CD4-positive, alpha-beta T cell (primary cell): Measurements from ENCODE around the gene TOX3. TPM values are rescaled to one million over a fixed set of nuclear protein-coding genes. Genes with fewer than 3 reads are reported as not detected.

Source experiments
- ATAC-seq: fragments of 200-7000 bp; cut with Tn5 transposase; one replicate; pipeline ENCODE4 v1.10.0; 2022; ENCODE audit warnings: mild to moderate bottlenecking; ENCODE audit not compliant: poor library complexity
- CTCF ChIA-PET: fragments of 350-600 bp; sonication (Branson Sonifier 250); formaldehyde crosslinking; loops from one replicate; lab custom pipeline; 2021; ENCODE audit warnings: antibody characterized with exemption, inconsistent platforms; lab: Charles Lee
- POLR2A ChIA-PET: fragments of 350-600 bp; sonication (Branson Sonifier 250); formaldehyde crosslinking; loops from one replicate; lab custom pipeline; 2021; ENCODE audit warnings: antibody characterized with exemption, inconsistent platforms; lab: Charles Lee
- DNase-seq, 14 experiments: peaks; one replicate each; pipeline ENCODE4 v3.0.0-alpha.2; 2013 to 2020; ENCODE audit warnings: mixed read lengths in 2 of 14
- H3K27ac ChIP-seq, 2 donors: one replicate each; pipeline versions ENCODE4 v1.5.1 to v1.7.0; 2013; ENCODE audit warnings: low read length in 2 of 2, low read depth in 1 of 2, mild to moderate bottlenecking in 1 of 2
- H3K27me3 ChIP-seq, 2 experiments: 1 replicate in 1 of 2; 2 replicates in 1 of 2; pipeline versions ENCODE4 v1.6.1 to v1.7.0; 2013; ENCODE audit warnings: low read length in 2 of 2, control low read depth in 1 of 2, mild to moderate bottlenecking in 1 of 2, moderate library complexity in 1 of 2; ENCODE audit not compliant: insufficient read depth in 2 of 2, control insufficient read depth in 1 of 2
- H3K36me3 ChIP-seq: one replicate; pipeline ENCODE4 v1.6.1; 2013; ENCODE audit warnings: low read length, control low read depth; ENCODE audit not compliant: insufficient read depth
- H3K4me1 ChIP-seq: one replicate; pipeline ENCODE4 v1.6.1; 2013; ENCODE audit warnings: low read length, control low read depth; ENCODE audit not compliant: insufficient read depth
- H3K4me3 ChIP-seq: one replicate; pipeline ENCODE4 v1.5.1; 2013; ENCODE audit warnings: mild to moderate bottlenecking, low read length, moderate library complexity
- H3K9me3 ChIP-seq, 2 experiments: 1 replicate in 1 of 2; 2 replicates in 1 of 2; pipeline versions ENCODE4 v1.6.1 to v1.7.0; 2013; ENCODE audit warnings: low read length in 2 of 2, mild to moderate bottlenecking in 2 of 2, control low read depth in 1 of 2, moderate library complexity in 1 of 2; ENCODE audit not compliant: control insufficient read depth in 1 of 2, insufficient read depth in 1 of 2
- H3K27ac Mint-ChIP-seq: one replicate; pipeline ENCODE4 v1.8.0; 2020; ENCODE audit warnings: mixed read lengths
- H3K27me3 Mint-ChIP-seq: one replicate; pipeline ENCODE4 v1.8.0; 2021; ENCODE audit warnings: mixed read lengths
- H3K36me3 Mint-ChIP-seq: one replicate; pipeline ENCODE4 v1.8.0; 2021; ENCODE audit warnings: low read depth, mixed read lengths
- H3K4me1 Mint-ChIP-seq: one replicate; pipeline ENCODE4 v1.8.0; 2021; ENCODE audit warnings: low read depth, mixed read lengths
- H3K4me3 Mint-ChIP-seq: one replicate; pipeline ENCODE4 v1.8.0; 2020; ENCODE audit warnings: mild to moderate bottlenecking, mixed read lengths
- H3K9me3 Mint-ChIP-seq: one replicate; pipeline ENCODE4 v1.8.0; 2020; ENCODE audit warnings: mixed read lengths
- CTCF ChIP-seq: fragments of 200-600 bp; IDR thresholded peaks from one replicate; pipeline ENCODE4 v1.8.0; 2022; ENCODE audit warnings: antibody characterized with exemption, mild to moderate bottlenecking
- intact Hi-C, 2 experiments: fragments of 100-400 bp; cut with DNase I in 1 of 2; cut with micrococcal nuclease in 1 of 2; formaldehyde crosslinking; loops; one replicate each; pipeline versions ENCODE4 v1.15.1 to v1.9.0; 2023 to 2025; cut with DNase I, micrococcal nuclease
- total RNA-seq, 174 experiments: library from RNA in 2 of 174; stranded (reverse) in 2 of 174; gene quantifications; one replicate each; pipeline ENCODE4 v1.2.3 and lab custom pipeline; 2021 to 2026

Gene TOX3
- total RNA-seq, 2 experiments from 2014 or later: not detected

GRCh38 chr16:52532384-52532783, 14.6 kb downstream of the TOX3 start:
- Histone ChIP-seq H3K4me3 (no peak overlapping the region), H3K9me3 (peaks cover 0 to 3% of the 10 kb centered on the region in 2 experiments), H3K27me3 (no peaks in the 10 kb centered on the region), H3K4me1 (no peaks in the 10 kb centered on the region), H3K27ac (no peak overlapping the region), H3K36me3 (no peaks in the 10 kb centered on the region)
- TF ChIP-seq CTCF: no peak
- no peak for DNase-seq
- no peak overlapping the region for H3K27ac Mint-ChIP-seq
- ChIA-PET POLR2A (no interaction called here), CTCF (no interaction called here)
- intact Hi-C loops: no loop called here
- H3K4me3 Mint-ChIP-seq: no peak overlapping the region
- H3K36me3 Mint-ChIP-seq: no peaks in the 10 kb centered on the region
- no peak for ATAC-seq
- H3K27me3 Mint-ChIP-seq: no peaks in the 10 kb centered on the region
- no peaks in the 10 kb centered on the region for H3K4me1 Mint-ChIP-seq
- H3K9me3 Mint-ChIP-seq: peaks cover 6% of the 10 kb centered on the region

- H3K4me3 ChIP-seq: no peak overlapping the region
- H3K27ac Mint-ChIP-seq: no peak overlapping the region
- H3K4me1 ChIP-seq: no peaks in the 10 kb centered on the region
- ATAC-seq: no peak
- H3K27me3 ChIP-seq: no peaks in the 10 kb centered on the region
- no peak for DNase-seq
- H3K4me3 Mint-ChIP-seq: no peak overlapping the region
- H3K36me3 Mint-ChIP-seq: no peaks in the 10 kb centered on the region
- intact Hi-C loops: no loop called here
- ChIA-PET CTCF (no interaction called here), POLR2A (no interaction called here)
- no peak overlapping the region for H3K27ac ChIP-seq
- peaks cover 6% of the 10 kb centered on the region for H3K9me3 Mint-ChIP-seq
- peaks cover 0 to 3% of the 10 kb centered on the region in 2 experiments for H3K9me3 ChIP-seq
- no peaks in the 10 kb centered on the region for H3K27me3 Mint-ChIP-seq
- no peak for TF ChIP-seq CTCF
- no peaks in the 10 kb centered on the region for H3K36me3 ChIP-seq
- no peaks in the 10 kb centered on the region for H3K4me1 Mint-ChIP-seq
Measured at GRCh38 chr16:52529226-52529625, 17.7 kb downstream of the TOX3 start.

GRCh38 chr16:52528393-52529065, 18.4 kb downstream of the TOX3 start:
- Histone ChIP-seq H3K4me3 (no peak overlapping the region), H3K9me3 (peaks cover 0 to 3% of the 10 kb centered on the region in 2 experiments), H3K4me1 (no peaks in the 10 kb centered on the region), H3K27me3 (no peaks in the 10 kb centered on the region), H3K27ac (no peak overlapping the region), H3K36me3 (no peaks in the 10 kb centered on the region)
- H3K9me3 Mint-ChIP-seq: peaks cover 6% of the 10 kb centered on the region
- ATAC-seq: no peak
- no peaks in the 10 kb centered on the region for H3K4me1 Mint-ChIP-seq
- H3K4me3 Mint-ChIP-seq: no peak overlapping the region
- DNase-seq: no peak
- no peaks in the 10 kb centered on the region for H3K36me3 Mint-ChIP-seq
- ChIA-PET POLR2A (no interaction called here), CTCF (no interaction called here)
- no peak overlapping the region for H3K27ac Mint-ChIP-seq
- no peaks in the 10 kb centered on the region for H3K27me3 Mint-ChIP-seq
- intact Hi-C loops: no loop called here
- TF ChIP-seq CTCF: no peak
